Lower lobe of right lung (tissue), 2 donors: Measurements from ENCODE around the gene SLC25A33. TPM values are rescaled to one million over a fixed set of nuclear protein-coding genes. Genes with fewer than 3 reads are reported as not detected.
A peak's percentile ranks its signal among the peaks of the same experiment; 100 is the strongest.
"Not testable (repeated sequence)": the region's sequence is repeated elsewhere in the genome, so short reads cannot be mapped to it uniquely, and the experiment has no call there.

Experiments
- ATAC-seq, 2 donors: fragments of 200-7000 bp; cut with Tn5 transposase; one replicate each; pipeline ENCODE4 v1.9.1; 2020 to 2022; ENCODE audit warnings: mild to moderate bottlenecking in 2 of 2, moderate library complexity in 2 of 2
- DNase-seq: peaks from one replicate; pipeline ENCODE4 v3.0.0-alpha.2; 2020
- H3K27ac ChIP-seq: fragments of 200-600 bp; one replicate; pipeline ENCODE4 v1.8.0; 2022
- H3K27me3 ChIP-seq: fragments of 200-600 bp; one replicate; pipeline ENCODE4 v1.8.0; 2022; ENCODE audit warnings: low read depth
- H3K36me3 ChIP-seq: fragments of 200-600 bp; one replicate; pipeline ENCODE4 v1.8.0; 2022; ENCODE audit warnings: mild to moderate bottlenecking
- H3K4me1 ChIP-seq: fragments of 200-600 bp; one replicate; pipeline ENCODE4 v1.8.0; 2022
- H3K4me3 ChIP-seq: fragments of 200-600 bp; one replicate; pipeline ENCODE4 v1.8.0; 2022; ENCODE audit warnings: mild to moderate bottlenecking
- H3K9me3 ChIP-seq: fragments of 200-600 bp; one replicate; pipeline ENCODE4 v1.8.0; 2022
- intact Hi-C: fragments of 100-400 bp; cut with DNase I; formaldehyde crosslinking; loops from one replicate; pipeline ENCODE4 v1.11.0; 2022
- total RNA-seq: library from RNA; stranded (reverse); fragmentation: NEBNext Ultra II Directional; extraction: Animal tissue kit (Norgen Biotek cat#: 25700); gene quantifications from one replicate; pipeline ENCODE4 v1.2.1, GENCODE V29; 2021
- TF ChIP-seq, protein P1 (sequence below): fragments of 200-600 bp; IDR thresholded peaks from one replicate; pipeline ENCODE4 v1.8.0; 2022; ENCODE audit warnings: antibody characterized with exemption, mild to moderate bottlenecking
- donor health status: DM: no; HTN: yes; CAD: no; lungs with severe emphysema.

Gene SLC25A33
- total RNA-seq, 1 donor from 2014 or later: 3.9 TPM

DNA sequence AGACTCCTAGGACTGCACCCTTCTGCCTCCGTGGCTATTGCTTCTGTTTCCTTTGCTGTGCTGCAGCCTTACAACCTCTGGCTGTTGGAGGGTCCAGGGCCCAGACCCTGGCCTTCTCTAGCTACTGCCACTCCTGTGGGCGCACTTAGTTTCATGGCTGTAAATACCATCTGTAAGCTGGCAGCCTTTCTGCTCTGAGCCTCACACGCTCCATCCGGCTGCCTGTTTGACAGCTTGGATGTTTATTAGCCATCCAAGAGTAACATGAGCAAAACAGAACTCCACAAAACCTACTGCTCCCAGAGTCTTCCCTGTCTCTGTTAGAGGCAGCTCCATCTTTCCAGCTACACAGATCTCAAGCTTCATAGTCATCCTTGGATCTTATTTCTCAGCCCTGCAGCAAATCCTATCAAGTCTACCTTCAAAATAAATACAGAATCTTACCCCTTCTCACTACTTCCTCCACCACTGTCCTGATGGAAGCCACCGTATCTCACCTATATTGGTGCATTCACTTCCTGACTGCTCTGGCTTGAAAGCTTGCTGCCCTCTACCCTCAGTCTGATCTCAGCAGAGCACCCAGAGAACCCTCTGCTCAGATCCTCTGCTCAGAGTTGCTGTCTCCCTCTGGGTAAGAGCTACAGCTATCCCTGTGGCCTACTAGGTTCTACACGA lies 19.1 kb downstream of the SLC25A33 start:
- ATAC-seq (no peak), DNase-seq (no peak)
- TF ChIP-seq, protein P1, sequence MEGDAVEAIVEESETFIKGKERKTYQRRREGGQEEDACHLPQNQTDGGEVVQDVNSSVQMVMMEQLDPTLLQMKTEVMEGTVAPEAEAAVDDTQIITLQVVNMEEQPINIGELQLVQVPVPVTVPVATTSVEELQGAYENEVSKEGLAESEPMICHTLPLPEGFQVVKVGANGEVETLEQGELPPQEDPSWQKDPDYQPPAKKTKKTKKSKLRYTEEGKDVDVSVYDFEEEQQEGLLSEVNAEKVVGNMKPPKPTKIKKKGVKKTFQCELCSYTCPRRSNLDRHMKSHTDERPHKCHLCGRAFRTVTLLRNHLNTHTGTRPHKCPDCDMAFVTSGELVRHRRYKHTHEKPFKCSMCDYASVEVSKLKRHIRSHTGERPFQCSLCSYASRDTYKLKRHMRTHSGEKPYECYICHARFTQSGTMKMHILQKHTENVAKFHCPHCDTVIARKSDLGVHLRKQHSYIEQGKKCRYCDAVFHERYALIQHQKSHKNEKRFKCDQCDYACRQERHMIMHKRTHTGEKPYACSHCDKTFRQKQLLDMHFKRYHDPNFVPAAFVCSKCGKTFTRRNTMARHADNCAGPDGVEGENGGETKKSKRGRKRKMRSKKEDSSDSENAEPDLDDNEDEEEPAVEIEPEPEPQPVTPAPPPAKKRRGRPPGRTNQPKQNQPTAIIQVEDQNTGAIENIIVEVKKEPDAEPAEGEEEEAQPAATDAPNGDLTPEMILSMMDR: no peak
- peaks cover 54% of the 10 kb centered on the region for H3K36me3 ChIP-seq
- no peaks in the 10 kb centered on the region for H3K9me3 ChIP-seq
- peaks cover 31% of the 10 kb centered on the region for H3K4me1 ChIP-seq
- intact Hi-C loops: no loop called here
- H3K27ac ChIP-seq: no peak overlapping the region
- H3K27me3 ChIP-seq: no peaks in the 10 kb centered on the region
- no peak overlapping the region for H3K4me3 ChIP-seq

DNA sequence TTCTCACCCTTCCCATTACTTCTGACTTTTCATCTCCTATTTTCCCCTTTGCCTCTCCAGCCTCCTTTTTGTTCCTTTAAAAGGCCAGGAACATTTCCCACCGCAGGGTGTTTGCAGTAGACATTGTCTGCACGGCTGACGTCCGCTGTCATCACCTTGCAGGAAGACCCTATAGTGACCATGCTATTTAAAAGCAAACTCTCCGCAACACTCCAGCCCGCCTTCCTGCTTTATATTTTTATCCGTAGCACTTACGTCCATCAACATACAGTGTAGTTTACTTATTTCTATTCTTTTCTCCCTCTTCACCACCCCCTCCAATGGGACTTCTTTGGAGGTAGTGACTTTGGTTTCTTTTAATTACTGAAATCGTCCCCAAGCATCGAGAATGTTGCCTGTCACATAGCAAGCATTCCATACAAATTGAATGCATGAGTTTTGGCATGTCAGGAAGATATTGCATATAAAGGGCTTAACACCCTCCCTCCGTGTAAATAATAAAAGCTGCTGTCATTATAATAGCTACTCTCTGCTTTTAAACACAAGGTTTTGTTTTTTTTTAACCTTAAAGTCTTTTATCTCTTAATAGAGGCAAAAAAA lies 19.8 kb downstream of the SLC25A33 start:
- ATAC-seq (no peak), DNase-seq (no peak)
- intact Hi-C loops: no loop called here
- H3K4me1 ChIP-seq: peaks cover 31% of the 10 kb centered on the region
- H3K36me3 ChIP-seq: peaks cover 48% of the 10 kb centered on the region
- H3K27me3 ChIP-seq: no peaks in the 10 kb centered on the region
- no peak overlapping the region for H3K27ac ChIP-seq
- TF ChIP-seq, protein P1: no peak
- no peak overlapping the region for H3K4me3 ChIP-seq
- H3K9me3 ChIP-seq: no peaks in the 10 kb centered on the region

DNA sequence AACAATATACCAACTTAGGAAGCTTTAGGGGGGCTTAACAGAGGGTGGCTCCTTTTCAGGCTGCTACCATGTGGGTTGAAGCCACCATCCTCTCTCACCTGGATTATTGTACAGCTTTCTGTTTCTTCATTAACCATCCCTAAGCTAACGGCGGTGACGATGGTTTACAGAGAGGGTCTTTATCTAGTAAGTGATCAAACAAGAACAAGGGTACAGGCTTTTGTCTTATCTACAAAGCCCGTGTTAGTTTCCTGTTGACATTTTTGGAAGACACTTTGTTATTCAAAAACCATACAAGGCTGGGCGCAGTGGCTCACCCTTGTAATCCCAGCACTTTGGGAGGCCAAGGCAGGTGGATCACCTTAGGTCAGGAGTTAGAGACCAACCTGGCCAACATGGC lies 20.4 kb downstream of the SLC25A33 start:
- Histone ChIP-seq H3K9me3 (no peaks in the 10 kb centered on the region), H3K27me3 (no peaks in the 10 kb centered on the region), H3K36me3 (peaks cover 42% of the 10 kb centered on the region), H3K4me1 (peaks cover 31% of the 10 kb centered on the region), H3K27ac (no peak overlapping the region), H3K4me3 (no peak overlapping the region)
- TF ChIP-seq, protein P1: no peak
- no peak for DNase-seq
- no peak for ATAC-seq
- intact Hi-C loops: no loop called here

DNA sequence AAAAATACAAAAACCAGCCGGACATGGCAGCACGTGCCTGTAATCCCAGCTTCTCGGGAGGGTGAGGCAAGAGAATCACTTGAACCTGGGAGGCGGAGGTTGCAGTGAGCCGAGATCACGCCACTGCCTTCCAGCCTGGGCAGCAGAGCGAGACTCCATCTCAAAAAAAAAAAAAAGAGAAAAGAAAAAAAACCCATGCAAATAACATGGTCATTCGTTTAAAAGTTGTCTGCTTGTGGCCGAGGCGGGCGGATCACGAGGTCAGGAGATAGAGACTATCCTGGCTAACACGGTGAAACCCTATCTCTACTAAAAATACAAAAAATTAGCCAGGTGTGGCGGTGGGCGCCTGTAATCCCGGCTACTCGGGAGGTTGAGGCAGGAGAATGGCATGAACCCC lies 20.8 kb downstream of the SLC25A33 start:
- peaks cover 38% of the 10 kb centered on the region for H3K36me3 ChIP-seq
- H3K27ac ChIP-seq, ATAC-seq, intact Hi-C loops, H3K4me3 ChIP-seq, H3K9me3 ChIP-seq, H3K27me3 ChIP-seq, DNase-seq: not testable (repeated sequence)
- peaks cover 31% of the 10 kb centered on the region for H3K4me1 ChIP-seq

DNA sequence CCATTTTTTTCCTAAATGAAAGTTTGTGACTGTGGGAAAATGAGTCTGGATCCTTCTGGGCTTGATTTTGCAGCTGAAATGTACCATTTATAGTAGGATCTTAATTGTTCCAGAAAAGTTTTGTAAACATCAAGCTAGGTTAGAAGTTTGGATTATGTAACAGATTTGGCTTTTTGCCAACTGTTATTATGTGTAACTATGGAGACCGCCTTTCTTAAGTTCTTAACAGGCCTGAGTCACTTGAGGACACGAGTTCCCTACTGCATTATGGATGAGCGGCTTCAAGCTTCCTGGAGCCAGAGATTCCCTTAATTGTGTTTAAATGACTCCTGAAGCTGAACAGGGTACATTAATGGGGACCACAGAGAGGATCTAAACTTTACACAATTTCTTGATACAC lies 22.2 kb downstream of the SLC25A33 start:
- Histone ChIP-seq H3K9me3 (no peaks in the 10 kb centered on the region), H3K27me3 (no peaks in the 10 kb centered on the region), H3K36me3 (peaks cover 25% of the 10 kb centered on the region), H3K4me1 (peaks cover 31% of the 10 kb centered on the region), H3K4me3 (no peak overlapping the region), H3K27ac (peak overlapping the region; percentile 37)
- ATAC-seq: peak; percentile 93 to 96
- intact Hi-C loops: no loop called here
- TF ChIP-seq, protein P1: no peak
- no peak for DNase-seq

DNA sequence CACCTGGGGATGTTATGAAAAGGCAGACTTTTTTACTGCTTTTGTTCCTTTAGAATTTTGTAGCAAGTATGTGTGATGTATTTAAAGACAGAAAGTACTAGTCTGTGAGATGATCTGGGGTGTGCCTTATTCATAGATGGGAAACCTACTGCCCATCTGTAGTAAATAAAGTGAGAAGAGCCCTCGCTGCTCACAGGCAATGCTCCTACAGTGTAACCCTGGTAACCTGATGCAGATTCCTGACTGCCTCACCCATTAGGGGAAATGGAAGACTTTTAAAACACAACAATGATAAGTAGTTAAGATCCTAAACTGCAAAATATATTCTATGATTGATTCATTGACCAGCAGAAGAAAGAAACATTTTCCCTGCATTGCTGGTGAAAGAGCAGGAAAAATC lies 30.0 kb downstream of the SLC25A33 start:
- TF ChIP-seq, protein P1: no peak
- DNase-seq (no peak), ATAC-seq (no peak)
- H3K27ac ChIP-seq: no peak overlapping the region
- no peak overlapping the region for H3K4me3 ChIP-seq
- H3K36me3 ChIP-seq: peaks cover 26% of the 10 kb centered on the region
- intact Hi-C loops: no loop called here
- no peaks in the 10 kb centered on the region for H3K4me1 ChIP-seq
- no peaks in the 10 kb centered on the region for H3K27me3 ChIP-seq
- no peaks in the 10 kb centered on the region for H3K9me3 ChIP-seq

DNA sequence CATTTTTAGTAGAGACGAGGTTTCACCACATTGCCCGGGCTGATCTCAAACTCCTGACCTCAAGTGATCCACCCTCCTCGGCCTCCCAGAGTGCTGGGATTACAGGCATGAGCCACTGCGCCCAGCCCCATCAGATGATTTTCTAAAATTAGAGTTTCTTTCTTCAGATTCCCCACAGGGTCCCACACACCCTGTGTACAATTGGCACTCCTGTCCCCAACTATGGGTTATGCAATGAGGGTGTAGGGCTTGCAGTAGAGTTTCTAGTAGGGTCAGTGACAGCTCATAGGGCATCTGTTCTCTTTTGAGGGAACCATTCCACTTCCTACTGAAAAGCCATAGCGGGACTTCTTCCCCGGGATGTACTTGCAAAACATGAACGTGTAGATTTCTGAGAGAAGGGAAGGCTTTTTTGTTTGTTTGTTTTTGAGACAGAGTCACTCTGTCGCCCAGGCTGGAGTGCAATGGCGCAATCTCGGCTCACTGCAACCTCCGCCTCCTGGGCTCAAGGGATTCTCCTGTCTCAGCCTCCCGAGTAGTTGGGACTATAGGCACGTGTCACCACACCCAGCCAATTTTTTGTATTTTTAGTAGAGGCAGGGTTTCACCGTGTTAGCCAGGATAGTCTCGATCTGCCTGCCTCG lies 31.7 kb downstream of the SLC25A33 start:
- intact Hi-C loops: loop anchor here (10.0 kb wide), 1 partner anchor 76 kb away; no protein-coding TSS in a partner anchor
- DNase-seq, H3K27me3 ChIP-seq, H3K4me3 ChIP-seq, H3K9me3 ChIP-seq, H3K27ac ChIP-seq, H3K4me1 ChIP-seq: not testable (repeated sequence)
- H3K36me3 ChIP-seq: peaks cover 26% of the 10 kb centered on the region
- peak in 1 of 2 donors; percentile 32 for ATAC-seq
